ENCODE results near the gene NPLOC4.
"Not testable (repeated sequence)": the region's sequence is repeated elsewhere in the genome, so short reads cannot be mapped to it uniquely, and the experiment has no call there.

NPLOC4 gene

GRCh38 chr17:81532490-81533287 lies 104.2 kb downstream of the NPLOC4 start:
- no peak for DNase-seq

- DNase-seq: not testable (repeated sequence)
These were observed 104.9 kb downstream of the NPLOC4 start for GRCh38 chr17:81531998-81532404.

- not testable (repeated sequence) for DNase-seq
These were observed 105.9 kb downstream of the NPLOC4 start for GRCh38 chr17:81531013-81531412.

DNA sequence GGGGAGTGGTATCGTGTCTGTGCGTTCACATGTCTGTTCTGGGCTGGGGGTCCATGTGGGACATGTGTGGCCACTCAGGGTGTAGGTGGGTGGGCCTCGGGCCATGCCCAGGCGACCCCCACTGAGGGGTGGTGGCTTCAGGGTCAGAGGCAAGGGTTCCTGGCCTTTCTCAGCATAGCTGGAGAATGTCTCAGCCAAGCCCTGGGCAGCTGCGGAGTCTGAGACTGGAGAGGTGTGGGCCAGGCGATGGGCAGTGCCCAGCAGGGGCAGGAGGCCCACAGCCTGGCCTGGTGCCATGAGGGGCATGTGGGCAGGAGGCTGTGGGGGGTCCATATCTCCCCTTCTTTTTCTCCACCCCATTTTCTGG lies 107.5 kb downstream of the NPLOC4 start:
- DNase-seq: no peak

DNA sequence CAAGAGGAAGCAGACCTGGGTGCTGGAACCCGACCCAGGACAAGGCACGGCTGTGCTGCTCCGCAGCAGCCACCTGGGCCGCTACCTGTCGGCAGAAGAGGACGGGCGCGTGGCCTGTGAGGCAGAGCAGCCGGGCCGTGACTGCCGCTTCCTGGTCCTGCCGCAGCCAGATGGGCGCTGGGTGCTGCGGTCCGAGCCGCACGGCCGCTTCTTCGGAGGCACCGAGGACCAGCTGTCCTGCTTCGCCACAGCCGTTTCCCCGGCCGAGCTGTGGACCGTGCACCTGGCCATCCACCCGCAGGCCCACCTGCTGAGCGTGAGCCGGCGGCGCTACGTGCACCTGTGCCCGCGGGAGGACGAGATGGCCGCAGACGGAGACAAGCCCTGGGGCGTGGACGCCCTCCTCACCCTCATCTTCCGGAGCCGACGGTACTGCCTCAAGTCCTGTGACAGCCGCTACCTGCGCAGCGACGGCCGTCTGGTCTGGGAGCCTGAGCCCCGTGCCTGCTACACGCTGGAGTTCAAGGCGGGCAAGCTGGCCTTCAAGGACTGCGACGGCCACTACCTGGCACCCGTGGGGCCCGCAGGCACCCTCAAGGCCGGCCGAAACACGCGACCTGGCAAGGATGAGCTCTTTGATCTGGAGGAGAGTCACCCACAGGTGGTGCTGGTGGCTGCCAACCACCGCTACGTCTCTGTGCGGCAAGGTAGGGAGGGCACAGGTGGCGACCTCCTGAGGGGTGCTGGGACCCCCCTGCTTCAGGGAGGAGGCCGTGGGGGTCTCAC lies 108.1 kb downstream of the NPLOC4 start:
- no peak for DNase-seq

DNA sequence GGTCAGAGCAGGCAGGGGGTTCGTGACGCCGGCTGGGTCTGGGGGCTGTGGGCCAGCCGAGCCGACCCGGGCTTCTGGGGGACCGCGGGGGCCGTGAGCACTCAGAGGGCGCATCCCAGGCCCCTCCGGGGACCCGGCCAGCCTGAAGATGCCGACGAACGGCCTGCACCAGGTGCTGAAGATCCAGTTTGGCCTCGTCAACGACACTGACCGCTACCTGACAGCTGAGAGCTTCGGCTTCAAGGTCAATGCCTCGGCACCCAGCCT lies 108.6 kb downstream of the NPLOC4 start:
- DNase-seq: no peak

DNA sequence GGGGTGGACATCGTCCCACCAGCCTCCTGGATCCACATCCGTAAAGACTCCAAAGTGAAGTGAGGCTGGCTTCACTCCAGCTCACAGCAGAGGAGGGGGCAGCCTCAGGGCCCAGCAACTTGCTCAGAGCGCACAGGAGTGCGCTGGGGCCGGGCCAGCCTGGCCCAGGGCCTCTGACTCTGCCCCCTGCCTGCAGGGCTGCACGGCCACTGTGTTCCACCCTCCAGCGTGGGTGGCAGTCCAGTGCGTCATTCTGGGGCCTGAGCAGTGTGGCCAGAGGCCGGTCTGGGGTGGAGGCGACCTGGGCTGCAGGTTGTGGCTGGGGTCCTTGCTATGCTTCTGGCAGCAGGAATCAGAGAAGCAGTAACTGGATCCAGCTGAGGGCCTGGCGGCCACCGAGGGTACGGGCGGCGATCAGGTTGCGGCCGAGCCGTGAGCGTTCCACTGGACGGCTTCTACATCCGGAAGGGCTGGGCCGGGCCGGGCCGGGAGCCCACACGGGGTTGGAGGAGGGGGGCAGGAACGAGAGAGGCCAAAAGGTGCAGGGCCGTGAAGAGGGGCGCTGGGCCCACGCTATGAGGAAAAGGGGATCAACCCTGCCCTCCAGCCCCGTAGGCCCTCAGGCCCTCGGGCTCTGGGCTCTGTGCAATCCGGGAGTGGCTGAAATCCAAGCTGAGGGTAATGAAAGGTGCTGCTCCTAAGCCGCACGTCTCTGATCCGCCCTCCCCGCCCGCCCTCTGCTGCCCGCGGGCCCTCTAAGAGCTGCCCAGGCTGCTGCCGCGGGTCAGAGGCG lies 109.1 kb downstream of the NPLOC4 start, which contains the start of gene FSCN2:
Gene FSCN2 (plus strand): TSS at position 787 of the 793 bp plus-strand sequence. CDS start 155 bp downstream, outside the sequence.
- no peak for DNase-seq

DNA sequence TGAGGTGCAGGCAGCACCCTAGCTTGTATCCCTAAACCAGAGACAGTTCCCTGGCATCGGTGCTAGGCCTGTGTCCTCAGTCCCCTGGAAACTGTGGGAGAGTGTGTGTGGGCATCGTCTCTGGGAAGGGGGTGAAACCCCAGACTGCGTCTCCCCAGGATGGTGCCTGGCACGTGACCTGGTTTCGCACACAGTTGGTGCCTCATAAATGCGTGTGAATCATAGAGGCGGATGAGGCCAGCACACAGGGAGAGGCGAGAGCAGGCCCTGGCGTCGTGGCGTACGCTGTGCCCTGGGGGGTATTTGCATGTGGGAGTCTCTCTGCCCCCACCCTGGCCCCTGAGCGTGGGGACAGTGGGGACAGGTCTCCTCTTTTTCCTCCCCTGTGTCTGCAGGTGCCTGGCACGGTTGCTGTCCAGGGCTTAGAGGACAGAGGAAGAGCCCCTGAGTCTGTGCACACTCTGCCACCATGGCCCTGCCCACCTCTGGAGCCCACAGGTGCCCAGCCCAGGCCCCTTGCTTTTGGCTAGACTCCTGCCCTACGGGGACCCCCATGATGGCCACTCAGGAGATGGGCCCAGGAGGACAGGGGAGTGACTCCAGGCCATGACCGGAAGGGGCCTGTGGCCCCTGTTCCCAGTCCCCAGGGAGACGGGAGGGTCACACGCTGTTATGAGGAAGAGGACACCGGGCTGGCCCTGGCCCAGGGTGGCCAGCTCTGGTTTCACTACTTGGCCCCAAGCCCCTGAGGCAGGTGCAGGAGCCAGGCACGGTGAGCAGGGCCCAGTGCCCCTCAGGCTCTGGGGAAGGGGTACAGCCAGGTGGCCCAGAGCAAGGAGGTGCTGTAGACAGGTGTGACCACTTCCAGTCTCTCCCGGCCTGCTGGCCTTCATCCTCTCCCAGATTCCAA lies 110.0 kb downstream of the NPLOC4 start:
- DNase-seq: no peak

DNA sequence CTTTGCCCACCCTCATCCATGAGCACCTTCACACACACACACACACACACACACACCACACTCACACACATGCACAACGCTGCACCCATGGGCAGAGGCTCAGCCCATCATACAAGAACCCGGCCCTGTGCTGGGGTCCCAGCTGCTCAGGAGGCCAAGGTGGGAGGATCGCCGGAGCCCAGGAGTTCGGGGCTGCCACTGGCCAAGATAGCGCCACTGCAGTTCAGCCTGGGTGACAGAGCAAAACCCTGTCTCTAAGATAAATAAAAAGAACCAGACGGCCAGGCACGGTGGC lies 112.1 kb downstream of the NPLOC4 start:
- DNase-seq: no peak

GRCh38 chr17:81524039-81524864 lies 112.7 kb downstream of the NPLOC4 start:
- DNase-seq: no peak

DNA sequence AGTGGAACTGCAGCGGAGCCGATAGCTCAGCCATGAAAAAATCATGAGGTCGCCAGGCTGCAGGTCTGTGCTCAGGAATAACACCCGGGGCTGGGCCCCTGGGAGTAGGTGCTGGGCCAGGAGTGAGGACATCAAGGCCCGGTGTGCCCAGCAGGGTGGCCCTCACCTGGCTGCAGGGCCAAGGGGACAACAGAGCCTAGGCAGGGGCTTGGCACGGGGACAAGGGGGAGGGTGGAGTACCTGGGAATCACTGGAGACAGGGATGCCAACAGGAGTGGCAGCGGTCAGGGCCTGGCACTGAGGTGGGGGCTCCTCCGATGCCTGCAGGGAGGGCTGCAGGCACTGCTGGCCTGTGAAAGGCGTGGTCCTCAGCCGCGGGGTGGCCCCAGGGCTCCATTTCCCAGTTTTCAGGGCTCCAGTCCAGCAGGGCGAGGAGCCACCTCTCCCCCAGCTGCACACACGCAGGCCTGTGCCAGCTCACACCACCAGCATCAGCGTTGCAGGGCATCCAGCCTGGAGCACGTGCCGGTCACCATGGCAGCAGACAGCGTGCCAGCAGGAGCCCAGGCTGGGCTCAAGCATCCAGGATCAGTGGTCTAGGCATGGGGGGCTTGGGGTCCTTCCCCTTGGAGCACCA lies 113.4 kb downstream of the NPLOC4 start:
- DNase-seq: no peak

GRCh38 chr17:81522491-81523401 lies 114.2 kb downstream of the NPLOC4 start:
- no peak for DNase-seq

DNA sequence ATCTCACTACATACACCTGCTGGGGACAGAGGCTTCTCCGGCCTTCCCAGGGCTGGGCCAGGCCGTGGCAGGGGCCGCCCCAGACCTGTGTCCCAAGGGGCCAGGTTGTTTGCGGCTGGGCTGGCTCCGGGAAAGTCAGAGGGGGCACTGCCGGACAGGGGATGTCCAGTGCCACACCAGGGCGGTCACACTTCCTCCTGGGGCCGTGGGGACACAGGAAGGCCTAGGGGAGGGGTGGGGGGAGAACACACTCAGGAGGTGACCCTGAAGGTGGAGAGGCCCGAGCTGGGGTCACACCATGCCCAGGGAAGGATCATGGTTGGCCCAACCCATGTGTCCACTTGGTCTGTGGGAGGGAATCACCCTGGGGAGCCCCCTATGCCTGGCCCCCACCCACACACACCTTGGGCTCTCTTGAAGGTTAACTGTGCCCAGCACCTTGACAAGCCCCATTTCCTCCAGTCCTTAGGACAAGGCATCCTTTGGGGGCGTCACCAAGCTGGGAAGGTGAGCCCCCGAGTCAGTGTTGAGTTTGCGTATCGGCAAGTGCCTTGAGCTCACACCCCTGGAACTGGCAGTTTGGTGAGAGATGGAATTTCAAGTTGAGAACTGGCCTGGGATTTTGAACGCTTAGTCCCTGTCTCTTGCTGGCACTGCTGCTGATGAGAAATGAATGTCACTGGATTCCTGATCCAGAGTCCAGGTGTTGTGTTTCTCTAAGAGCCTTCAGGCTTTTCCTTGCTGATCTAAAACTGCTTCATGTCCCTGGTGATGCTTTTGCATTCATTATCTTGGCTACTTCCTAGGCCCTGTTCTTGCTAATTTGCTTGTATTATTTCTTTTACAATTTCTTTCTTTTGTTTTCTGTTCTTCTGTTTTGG lies 116.7 kb downstream of the NPLOC4 start:
- DNase-seq: no peak

GRCh38 chr17:81519284-81520020 lies 117.5 kb downstream of the NPLOC4 start:
- peak; percentile 82 for DNase-seq

- DNase-seq: peak; percentile 44
These were observed 118.1 kb downstream of the NPLOC4 start for GRCh38 chr17:81518785-81519283.

GRCh38 chr17:81518113-81518784 lies 118.7 kb downstream of the NPLOC4 start:
- peak; percentile 12 for DNase-seq

DNA sequence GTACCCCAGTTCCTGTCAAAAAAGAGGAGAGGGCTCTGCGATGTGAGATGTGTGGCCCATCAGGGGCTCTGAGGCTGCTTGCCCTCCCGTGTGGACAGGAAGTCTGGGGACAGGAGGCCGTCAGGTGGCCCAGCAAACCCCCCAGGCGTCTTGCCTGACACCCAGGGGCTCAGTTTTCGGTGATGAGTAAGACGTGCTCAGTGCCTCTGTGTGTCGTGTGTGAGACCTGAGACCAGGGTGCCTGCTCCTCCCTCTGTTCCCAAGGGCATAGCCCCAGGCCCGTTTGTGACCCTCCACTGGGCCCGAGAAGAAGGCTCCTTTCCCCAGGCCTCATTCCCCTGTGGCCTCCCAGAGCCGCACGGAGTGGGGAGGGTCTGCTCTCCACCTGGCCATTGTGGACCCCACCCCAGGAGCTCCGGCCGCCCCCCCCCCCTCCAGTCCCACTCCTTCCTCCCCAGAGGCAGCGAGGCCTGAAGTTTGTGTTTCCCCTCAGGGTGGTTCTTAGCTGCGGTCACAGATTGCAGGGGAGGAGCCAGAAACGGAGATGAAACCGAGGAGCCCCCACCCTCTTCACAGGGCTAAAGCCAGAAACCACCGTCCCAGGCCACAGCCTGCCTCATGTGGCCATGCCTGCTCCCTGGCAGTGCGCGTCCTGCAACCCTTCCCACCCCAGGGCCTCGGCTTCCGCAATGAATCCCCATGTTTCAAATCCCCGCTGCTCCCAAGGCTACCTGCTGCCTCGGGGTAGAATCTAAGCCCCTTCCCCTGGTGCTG lies 119.4 kb downstream of the NPLOC4 start:
- no peak for DNase-seq

Data from CD4-positive, alpha-beta T cell treated with Interleukin-17A for 4 hours (primary cell).